Right atrium auricular region (tissue), 2 donors: ENCODE measurements around the gene CSMD2. TPM values are rescaled to one million over a fixed set of nuclear protein-coding genes. Genes with fewer than 3 reads are reported as not detected.

Experiments
- DNase-seq: peaks from one replicate; pipeline ENCODE4 v3.0.0-alpha.2; 2019; ENCODE audit warnings: low spot score
- H3K27ac ChIP-seq, 2 donors: fragments of 200-600 bp; sonication (generic); 1 replicate in 1 of 2; 2 replicates in 1 of 2; pipeline ENCODE4 v1.5.1; 2016 to 2019
- H3K27me3 ChIP-seq, 2 donors: fragments of 200-600 bp; sonication (generic); one replicate each; pipeline versions ENCODE4 v1.5.1 to v1.6.0; 2017 to 2019
- H3K36me3 ChIP-seq: fragments of 200-600 bp; sonication (generic); one replicate; pipeline ENCODE4 v1.5.1; 2016
- H3K4me1 ChIP-seq, 2 donors: fragments of 200-600 bp; sonication (generic); one replicate each; pipeline versions ENCODE4 v1.5.1 to v1.6.0; 2017 to 2019
- H3K4me3 ChIP-seq, 2 donors: fragments of 200-600 bp; sonication (generic); 1 replicate in 1 of 2; 2 replicates in 1 of 2; pipeline ENCODE4 v1.5.1; 2017 to 2019; ENCODE audit warnings: mild to moderate bottlenecking in 1 of 2, moderate library complexity in 1 of 2
- H3K9me3 ChIP-seq, 2 donors: fragments of 200-600 bp; sonication (generic); one replicate each; pipeline ENCODE4 v1.5.1; 2019
- total RNA-seq, 2 donors: library from RNA; depleted of rRNA; stranded (reverse); fragments of >200 nt; gene quantifications; one replicate each; pipeline ENCODE4 v1.1.0, GENCODE V29; 2016
- TF ChIP-seq, protein P1 (sequence below), 2 donors: fragments of 200-600 bp; sonication (generic); IDR thresholded peaks; one replicate each; pipeline ENCODE4 v1.5.1; 2019; ENCODE audit warnings: antibody characterized with exemption in 2 of 2

The CSMD2 gene
- total RNA-seq, 2 donors from 2014 or later: 0.39 to 0.44 TPM

DNA sequence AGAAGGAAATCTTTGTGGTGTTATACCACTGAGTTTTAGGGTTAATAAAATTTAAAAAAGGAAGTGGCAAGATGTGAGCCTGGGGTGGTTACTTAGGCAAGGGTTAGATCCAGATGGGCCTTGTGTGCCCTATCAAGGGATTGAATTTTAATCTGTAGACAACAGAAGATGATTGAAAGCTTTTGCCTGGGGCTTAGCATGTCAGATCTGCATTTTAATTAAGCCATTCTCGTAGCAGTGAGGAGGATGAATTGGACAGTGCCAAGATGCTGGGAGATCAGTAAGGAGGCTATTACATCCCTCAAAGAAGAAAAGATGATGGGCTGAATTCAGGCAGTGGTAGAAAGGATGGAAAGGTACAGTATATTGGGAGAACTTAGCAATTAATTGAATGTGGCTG lies 258.9 kb downstream of the CSMD2 start:
- Histone ChIP-seq H3K27me3 (no peaks in the 10 kb centered on the region), H3K9me3 (no peaks in the 10 kb centered on the region), H3K4me1 (peaks cover 0 to 6% of the 10 kb centered on the region in 2 donors), H3K4me3 (no peak overlapping the region), H3K27ac (no peak overlapping the region), H3K36me3 (no peaks in the 10 kb centered on the region)
- no peak for DNase-seq
- TF ChIP-seq, protein P1, sequence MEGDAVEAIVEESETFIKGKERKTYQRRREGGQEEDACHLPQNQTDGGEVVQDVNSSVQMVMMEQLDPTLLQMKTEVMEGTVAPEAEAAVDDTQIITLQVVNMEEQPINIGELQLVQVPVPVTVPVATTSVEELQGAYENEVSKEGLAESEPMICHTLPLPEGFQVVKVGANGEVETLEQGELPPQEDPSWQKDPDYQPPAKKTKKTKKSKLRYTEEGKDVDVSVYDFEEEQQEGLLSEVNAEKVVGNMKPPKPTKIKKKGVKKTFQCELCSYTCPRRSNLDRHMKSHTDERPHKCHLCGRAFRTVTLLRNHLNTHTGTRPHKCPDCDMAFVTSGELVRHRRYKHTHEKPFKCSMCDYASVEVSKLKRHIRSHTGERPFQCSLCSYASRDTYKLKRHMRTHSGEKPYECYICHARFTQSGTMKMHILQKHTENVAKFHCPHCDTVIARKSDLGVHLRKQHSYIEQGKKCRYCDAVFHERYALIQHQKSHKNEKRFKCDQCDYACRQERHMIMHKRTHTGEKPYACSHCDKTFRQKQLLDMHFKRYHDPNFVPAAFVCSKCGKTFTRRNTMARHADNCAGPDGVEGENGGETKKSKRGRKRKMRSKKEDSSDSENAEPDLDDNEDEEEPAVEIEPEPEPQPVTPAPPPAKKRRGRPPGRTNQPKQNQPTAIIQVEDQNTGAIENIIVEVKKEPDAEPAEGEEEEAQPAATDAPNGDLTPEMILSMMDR (IDR thresholded peaks at IDR 0.05): no peak

DNA sequence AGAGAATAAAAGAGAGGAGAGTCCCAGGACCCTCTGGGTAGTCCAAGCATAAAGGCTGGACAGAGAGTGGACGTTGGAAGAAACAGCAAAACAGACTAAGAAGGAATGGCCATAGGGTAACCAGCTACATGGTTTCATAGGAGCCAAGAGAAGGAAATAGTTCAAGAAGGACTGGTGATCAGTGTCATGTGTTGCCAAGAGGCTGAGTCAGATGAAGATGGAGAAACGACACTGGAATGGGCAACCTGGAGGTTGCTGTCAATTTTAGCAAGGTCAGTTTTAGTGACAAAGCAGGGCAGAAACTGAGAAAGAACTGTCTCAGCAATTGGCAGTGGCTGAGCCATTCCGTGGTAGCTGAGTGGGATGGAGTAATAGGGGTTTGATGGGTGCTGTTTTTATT lies 259.8 kb downstream of the CSMD2 start:
- Histone ChIP-seq H3K4me3 (no peak overlapping the region), H3K27me3 (no peaks in the 10 kb centered on the region), H3K4me1 (peaks cover 0 to 6% of the 10 kb centered on the region in 2 donors), H3K9me3 (no peaks in the 10 kb centered on the region), H3K36me3 (no peaks in the 10 kb centered on the region), H3K27ac (no peak overlapping the region)
- TF ChIP-seq, protein P1 (IDR thresholded peaks at IDR 0.05): no peak
- peak; percentile 13 for DNase-seq

DNA sequence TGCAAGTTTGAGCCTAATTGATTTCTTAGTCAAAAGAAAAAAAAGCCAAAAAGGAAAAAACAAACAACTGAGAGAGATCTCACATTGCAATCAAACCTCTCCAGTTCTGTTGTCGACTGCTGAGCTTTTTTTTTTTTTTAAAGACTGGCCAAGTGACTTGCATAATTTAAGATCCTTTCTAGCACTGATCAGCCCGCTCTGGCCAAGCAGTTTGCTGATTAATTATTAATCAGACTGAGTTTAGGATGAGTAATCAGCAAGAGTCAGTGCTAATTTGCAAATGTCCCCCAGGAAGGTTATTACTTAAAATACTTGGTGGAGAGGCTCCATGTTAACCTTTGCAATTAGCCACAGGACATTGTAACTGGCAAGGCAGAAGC lies 261.8 kb downstream of the CSMD2 start:
- Histone ChIP-seq H3K9me3 (no peaks in the 10 kb centered on the region), H3K27me3 (no peaks in the 10 kb centered on the region), H3K4me3 (no peak overlapping the region), H3K36me3 (no peaks in the 10 kb centered on the region), H3K4me1 (peaks cover 0 to 12% of the 10 kb centered on the region in 2 donors), H3K27ac (peak overlapping the region in 1 of 2 donors; percentile 48)
- DNase-seq: peak; percentile 55
- TF ChIP-seq, protein P1 (IDR thresholded peaks at IDR 0.05): no peak

DNA sequence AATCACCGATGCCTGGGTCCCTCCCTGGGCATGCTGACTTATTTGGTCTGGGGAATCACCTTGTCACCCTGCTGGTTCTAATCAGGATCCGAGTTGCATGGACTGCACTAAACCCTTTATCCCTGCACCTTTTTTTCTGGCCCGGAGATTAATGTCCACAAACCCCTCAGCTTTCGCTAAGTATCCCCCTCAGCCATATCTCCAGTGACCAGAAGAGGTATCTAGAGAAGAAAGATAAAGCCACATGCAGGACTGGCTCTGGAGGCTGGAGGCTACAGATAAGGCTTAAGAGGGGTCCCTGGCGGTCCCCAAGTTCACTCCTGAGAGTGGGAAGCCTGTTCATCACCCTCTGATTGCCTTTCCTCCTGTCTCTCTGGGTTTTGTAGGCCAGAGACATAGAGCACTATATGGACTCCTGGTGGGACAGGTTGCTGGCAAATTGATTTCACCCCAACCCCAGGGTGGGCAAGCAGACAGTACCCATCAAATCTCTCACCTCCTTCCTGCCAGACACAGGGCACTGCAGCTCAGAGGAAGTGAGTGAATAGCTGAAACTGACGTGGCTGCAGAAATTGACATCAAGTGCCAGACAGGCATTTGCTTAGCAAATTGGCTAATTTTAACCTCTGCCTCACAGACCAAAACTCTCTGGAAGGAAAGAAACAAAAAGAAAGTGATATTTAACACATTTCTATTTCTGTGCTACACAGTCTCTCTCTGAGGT lies 262.4 kb downstream of the CSMD2 start:
- Histone ChIP-seq H3K27me3 (no peaks in the 10 kb centered on the region), H3K9me3 (no peaks in the 10 kb centered on the region), H3K4me1 (peaks cover 0 to 14% of the 10 kb centered on the region in 2 donors), H3K27ac (peak overlapping the region in 1 of 2 donors; percentile 48), H3K36me3 (no peaks in the 10 kb centered on the region), H3K4me3 (no peak overlapping the region)
- DNase-seq: peak; percentile 50
- TF ChIP-seq, protein P1 (IDR thresholded peaks at IDR 0.05): no peak

DNA sequence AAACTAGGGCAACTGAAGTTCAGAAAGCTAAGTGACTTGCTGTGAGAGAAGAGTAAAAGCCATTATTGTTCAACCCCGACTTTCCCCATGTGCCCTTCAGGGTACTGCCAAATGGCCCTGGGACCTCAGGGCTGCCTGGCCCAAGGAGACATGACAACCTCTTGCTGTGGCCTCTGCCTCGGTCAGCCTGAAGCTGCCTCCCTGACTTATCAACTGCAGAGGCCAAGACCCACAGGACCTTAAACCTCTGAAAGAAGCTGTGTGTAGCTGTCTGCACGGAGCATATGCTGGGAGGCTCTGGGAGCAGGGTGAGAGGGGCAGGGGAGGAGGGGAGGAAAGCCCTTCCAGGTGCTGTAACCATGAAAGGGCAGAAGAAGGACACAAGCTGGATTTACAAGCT lies 265.3 kb downstream of the CSMD2 start:
- Histone ChIP-seq H3K27ac (no peak overlapping the region), H3K36me3 (no peaks in the 10 kb centered on the region), H3K4me3 (no peak overlapping the region), H3K9me3 (no peaks in the 10 kb centered on the region), H3K27me3 (no peaks in the 10 kb centered on the region), H3K4me1 (peaks cover 0 to 14% of the 10 kb centered on the region in 2 donors)
- DNase-seq: peak; percentile 51
- TF ChIP-seq, protein P1 (IDR thresholded peaks at IDR 0.05): no peak

DNA sequence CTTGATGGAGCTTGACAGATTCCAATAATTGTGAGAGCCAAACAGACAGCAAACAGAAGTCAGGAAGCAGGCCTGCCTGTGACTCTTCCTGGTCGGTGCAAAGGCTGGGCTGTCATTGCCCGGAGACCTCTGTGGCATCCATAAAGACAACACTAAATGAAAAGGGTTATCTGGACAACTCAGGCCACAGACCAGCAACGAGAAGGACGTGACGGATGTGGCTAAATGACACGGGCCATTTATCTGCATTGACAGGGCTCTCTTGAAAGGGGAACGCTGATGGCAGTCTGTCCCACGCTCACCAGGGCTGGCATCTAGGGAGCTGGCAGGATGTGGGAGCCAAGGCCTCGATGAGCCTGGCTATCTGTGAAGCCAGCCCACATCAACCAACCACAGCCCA lies 266.1 kb downstream of the CSMD2 start:
- Histone ChIP-seq H3K4me1 (peaks cover 0 to 17% of the 10 kb centered on the region in 2 donors), H3K27ac (peak overlapping the region; percentile 5 to 23), H3K27me3 (no peaks in the 10 kb centered on the region), H3K4me3 (no peak overlapping the region), H3K36me3 (no peaks in the 10 kb centered on the region), H3K9me3 (no peaks in the 10 kb centered on the region)
- peak; percentile 47 for DNase-seq
- TF ChIP-seq, protein P1 (IDR thresholded peaks at IDR 0.05): no peak
